Lung (tissue), 16 donors: ENCODE measurements around the gene HTR3E. TPM values are rescaled to one million over a fixed set of nuclear protein-coding genes. Genes with fewer than 3 reads are reported as not detected.

ENCODE experiments used
- ATAC-seq: fragments of 200-7000 bp; cut with Tn5 transposase; one replicate; pipeline ENCODE4 v1.9.1; 2020; ENCODE audit warnings: moderate number of reproducible peaks; ENCODE audit not compliant: insufficient read depth, low FRiP score
- DNase-seq, 3 donors: peaks; one replicate each; pipeline ENCODE4 v3.0.0-alpha.2; 2013 to 2017
- H3K27ac ChIP-seq, 2 donors: one replicate each; pipeline ENCODE4 v1.5.1; 2013; ENCODE audit warnings: mild to moderate bottlenecking in 2 of 2, moderate library complexity in 2 of 2, control low read depth in 1 of 2, inconsistent platforms in 1 of 2, low read depth in 1 of 2, low read length in 1 of 2
- H3K27me3 ChIP-seq, 3 donors: one replicate each; pipeline ENCODE4 v1.5.1; 2013; ENCODE audit warnings: low read length in 2 of 3; ENCODE audit not compliant: control insufficient read depth in 3 of 3, insufficient read depth in 3 of 3
- H3K36me3 ChIP-seq, 4 donors: one replicate each; pipeline ENCODE4 v1.5.1; 2013; ENCODE audit warnings: low read length in 4 of 4, mild to moderate bottlenecking in 1 of 4, moderate library complexity in 1 of 4; ENCODE audit not compliant: control insufficient read depth in 4 of 4, insufficient read depth in 4 of 4
- H3K4me1 ChIP-seq, 5 donors: one replicate each; pipeline ENCODE4 v1.5.1; 2013; ENCODE audit warnings: low read length in 5 of 5, mild to moderate bottlenecking in 2 of 5, moderate library complexity in 1 of 5; ENCODE audit not compliant: control insufficient read depth in 5 of 5, insufficient read depth in 5 of 5
- H3K4me3 ChIP-seq: one replicate; pipeline ENCODE4 v1.5.1; 2013; ENCODE audit warnings: mild to moderate bottlenecking, control low read depth, moderate library complexity
- H3K9ac ChIP-seq, 2 donors: one replicate each; pipeline ENCODE4 v1.5.1; 2013; ENCODE audit warnings: low read length in 2 of 2, control low read depth in 1 of 2; ENCODE audit not compliant: insufficient read depth in 1 of 2
- H3K9me3 ChIP-seq, 4 donors: one replicate each; pipeline ENCODE4 v1.5.1; 2013; ENCODE audit warnings: low read length in 3 of 4, mild to moderate bottlenecking in 1 of 4, moderate library complexity in 1 of 4; ENCODE audit not compliant: control insufficient read depth in 4 of 4, insufficient read depth in 3 of 4
- WGBS, 2 donors: extraction: QIAGEN DNeasy Blood & Tissue Kit; methylation state at CpG; one replicate each; pipeline ENCODE4 v1.1.7; 2013; 5-methylcytosine and 5-hydroxymethylcytosine counted together
- long read RNA-seq, 5 donors: transcript quantifications; one replicate each; lab custom pipeline, GENCODE V29; 2026
- polyA plus RNA-seq, 2 donors: library from polyadenylated mRNA; stranded (reverse); fragments of 200-250 nt; gene quantifications; one replicate each; pipeline ENCODE4 v1.2.1, GENCODE V29; 2013
- total RNA-seq, 2 donors: library from RNA; depleted of rRNA in 1 of 2; stranded (reverse); fragments of >200 nt in 1 of 2; gene quantifications; one replicate each; pipeline ENCODE4 v1.2.1, GENCODE V29; 2014 to 2021
- TF ChIP-seq, protein P1 (sequence below): IDR thresholded peaks from 2 replicates; pipeline ENCODE4 v1.5.1; 2012; ENCODE audit warnings: mild to moderate bottlenecking; ENCODE audit errors: control extremely low read depth, extremely low read depth
- donor health status: control.
- donor health status: control.
- donor health status: Bipolar disorder and iron deficiency.
- donor health status: healthy.
- donor health status: DM: yes; HTN: yes; CAD: no.

HTR3E gene
- total RNA-seq (not detected), polyA plus RNA-seq (not detected)
- long read RNA-seq, donor 1, result 0 reads
- long read RNA-seq, donor 2, result 0 reads
- long read RNA-seq, donor 3, result 0 reads
- long read RNA-seq, donor 4, result 0 reads
- long read RNA-seq, donor 5, result 0 reads

DNA sequence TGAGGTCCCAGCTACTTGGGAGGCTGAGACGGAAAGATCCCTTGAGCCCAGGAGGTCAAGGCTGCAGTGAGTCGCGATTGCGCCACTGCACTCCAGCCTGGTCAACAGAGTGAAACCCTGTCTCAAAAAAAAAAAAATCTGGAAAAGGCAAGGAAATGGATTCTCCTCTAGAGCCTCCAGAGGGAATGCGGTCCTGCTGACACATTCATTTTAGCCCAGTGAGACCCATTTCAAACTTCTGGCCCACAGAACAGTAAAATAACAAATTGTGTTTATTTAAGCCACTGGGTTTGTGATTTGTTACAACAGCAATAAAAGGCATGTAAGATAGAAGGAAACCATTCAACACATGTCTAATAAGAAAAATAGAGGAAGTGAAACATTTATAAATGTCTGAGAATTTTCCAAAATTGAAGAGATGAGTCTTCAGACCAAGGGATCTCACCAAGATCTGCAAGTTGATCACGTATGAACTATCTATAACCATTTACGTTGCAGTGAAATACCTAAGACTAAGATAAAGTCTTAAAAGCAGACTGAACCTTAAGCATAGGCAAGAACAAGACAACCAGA is at the start of gene HTR3E:
Gene HTR3E, plus strand, starts transcription at position 254 of the 573 bp plus-strand sequence. CDS start 466 bp downstream, outside the sequence.
- no peak for DNase-seq
- Histone ChIP-seq H3K9me3 (peaks cover 0 to 11% (median 5%) of the 10 kb centered on the region in 4 donors), H3K27me3 (no peaks in the 10 kb centered on the region), H3K4me1 (no peaks in the 10 kb centered on the region), H3K4me3 (no peak within 1 kb of the TSS), H3K9ac (no peak within 1 kb of the TSS), H3K27ac (no peak within 1 kb of the TSS), H3K36me3 (no peaks in the 10 kb centered on the region)
- TF ChIP-seq, protein P1, sequence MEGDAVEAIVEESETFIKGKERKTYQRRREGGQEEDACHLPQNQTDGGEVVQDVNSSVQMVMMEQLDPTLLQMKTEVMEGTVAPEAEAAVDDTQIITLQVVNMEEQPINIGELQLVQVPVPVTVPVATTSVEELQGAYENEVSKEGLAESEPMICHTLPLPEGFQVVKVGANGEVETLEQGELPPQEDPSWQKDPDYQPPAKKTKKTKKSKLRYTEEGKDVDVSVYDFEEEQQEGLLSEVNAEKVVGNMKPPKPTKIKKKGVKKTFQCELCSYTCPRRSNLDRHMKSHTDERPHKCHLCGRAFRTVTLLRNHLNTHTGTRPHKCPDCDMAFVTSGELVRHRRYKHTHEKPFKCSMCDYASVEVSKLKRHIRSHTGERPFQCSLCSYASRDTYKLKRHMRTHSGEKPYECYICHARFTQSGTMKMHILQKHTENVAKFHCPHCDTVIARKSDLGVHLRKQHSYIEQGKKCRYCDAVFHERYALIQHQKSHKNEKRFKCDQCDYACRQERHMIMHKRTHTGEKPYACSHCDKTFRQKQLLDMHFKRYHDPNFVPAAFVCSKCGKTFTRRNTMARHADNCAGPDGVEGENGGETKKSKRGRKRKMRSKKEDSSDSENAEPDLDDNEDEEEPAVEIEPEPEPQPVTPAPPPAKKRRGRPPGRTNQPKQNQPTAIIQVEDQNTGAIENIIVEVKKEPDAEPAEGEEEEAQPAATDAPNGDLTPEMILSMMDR, result no peak
- ATAC-seq, result no peak
- 91 to 93% methylated on average over 7 of the region's 7 CpGs for WGBS, 2 donors

DNA sequence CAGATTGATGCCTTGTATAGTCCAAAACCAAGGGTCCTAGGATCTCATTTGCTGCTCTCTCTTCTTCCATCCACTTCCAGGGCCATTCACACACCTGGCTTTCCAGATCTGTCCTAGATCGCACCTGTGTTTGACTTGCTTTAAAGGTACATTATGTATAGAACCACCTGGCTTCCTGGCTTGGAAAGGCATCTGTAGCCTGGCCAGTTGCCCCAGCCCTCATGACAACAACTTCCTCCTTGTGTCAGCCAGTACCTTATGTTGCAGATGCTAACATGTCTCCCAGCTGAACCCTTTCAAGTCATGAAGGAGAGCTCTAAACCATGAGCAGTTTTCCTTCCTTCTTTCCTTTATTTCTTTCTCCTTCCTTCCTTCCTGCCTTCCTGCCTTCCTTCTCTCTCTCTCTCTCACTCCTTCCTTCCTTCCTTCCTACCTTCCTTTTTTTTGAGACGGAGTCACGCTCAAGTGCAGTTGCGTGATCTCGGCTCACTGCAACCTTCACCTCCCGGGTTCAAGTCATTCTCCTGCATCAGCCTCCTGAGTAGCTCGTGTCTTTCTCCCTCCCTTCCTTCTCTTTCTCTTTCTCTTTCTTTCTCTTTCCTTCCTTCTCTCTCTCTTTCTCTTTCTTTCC is 46.5 kb upstream of the HTR3E start:
- no peak overlapping the region for H3K4me3 ChIP-seq
- no peak for ATAC-seq
- H3K27ac ChIP-seq, result no peak overlapping the region
- no peaks in the 10 kb centered on the region for H3K27me3 ChIP-seq
- 69 to 77% methylated on average over 7 of the region's 7 CpGs for WGBS, 2 donors
- no peak overlapping the region for H3K9ac ChIP-seq
- no peaks in the 10 kb centered on the region for H3K4me1 ChIP-seq
- DNase-seq, result no peak
- no peaks in the 10 kb centered on the region for H3K36me3 ChIP-seq
- TF ChIP-seq, protein P1, result no peak
- H3K9me3 ChIP-seq, result no peaks in the 10 kb centered on the region

DNA sequence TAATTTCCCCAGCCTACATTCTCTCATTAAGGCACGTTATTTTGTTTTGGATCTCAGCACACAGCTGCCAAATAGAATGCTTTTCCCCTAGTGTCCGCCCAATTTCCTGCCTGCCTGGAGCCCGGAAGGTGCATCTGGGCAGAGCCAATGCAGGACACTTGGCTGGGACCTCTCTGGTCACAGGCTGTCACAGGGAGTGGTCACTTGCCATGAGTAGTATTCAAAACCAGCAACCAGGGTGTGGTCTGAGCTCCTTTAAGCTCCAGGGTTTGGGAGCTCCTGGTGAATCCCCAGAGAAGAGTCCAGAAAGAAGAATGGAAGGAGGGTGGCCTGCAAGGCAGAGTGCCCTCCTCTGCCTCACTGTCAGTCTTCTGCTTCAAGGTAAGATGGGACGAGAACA is 44.1 kb upstream of the HTR3E start, which contains the start of gene HTR3C:
Gene HTR3C, plus strand, starts transcription at position 281 of the 400 bp plus-strand sequence. Its CDS starts 34 bp downstream, at position 315.
- 65 to 80% methylated on average over 4 of the region's 4 CpGs for WGBS, 2 donors
- Histone ChIP-seq H3K9ac (no peak within 1 kb of the TSS), H3K4me3 (no peak within 1 kb of the TSS), H3K27ac (peak within 1 kb of the TSS in 1 of 2 donors; percentile 4), H3K9me3 (no peaks in the 10 kb centered on the region), H3K36me3 (no peaks in the 10 kb centered on the region), H3K27me3 (no peaks in the 10 kb centered on the region), H3K4me1 (no peaks in the 10 kb centered on the region)
- DNase-seq (no peak), ATAC-seq (no peak)
- TF ChIP-seq, protein P1, result no peak
